HG03520 (cell line): ENCODE measurements around the gene OPALIN.

Experiments used
- ATAC-seq: cut with Tn5 transposase; IDR thresholded peaks from one replicate; pipeline ENCODE4 v1.9.1; 2021; ENCODE audit warnings: mild to moderate bottlenecking, moderate library complexity; ENCODE audit not compliant: unreplicated experiment

The OPALIN gene

DNA sequence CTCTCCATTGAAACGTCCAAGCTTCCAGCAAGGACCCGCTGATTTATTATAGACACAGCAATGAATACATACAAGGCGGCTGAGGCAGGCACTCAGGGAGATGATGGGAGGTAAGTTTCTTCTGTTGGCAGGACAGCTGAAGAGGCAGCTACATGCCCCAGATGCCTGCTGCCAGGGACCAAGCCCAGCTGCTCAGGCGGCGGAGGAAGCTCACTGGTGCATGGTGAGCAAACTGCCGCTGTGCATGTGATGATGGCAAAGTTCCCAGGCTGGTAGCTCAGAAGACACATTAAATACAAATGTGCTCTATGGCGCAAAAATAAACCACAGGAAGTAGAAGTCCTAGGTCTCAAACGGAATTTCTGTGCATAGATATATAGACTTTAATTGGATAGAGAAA is 52.3 kb downstream of the OPALIN start:
- no peak for ATAC-seq

DNA sequence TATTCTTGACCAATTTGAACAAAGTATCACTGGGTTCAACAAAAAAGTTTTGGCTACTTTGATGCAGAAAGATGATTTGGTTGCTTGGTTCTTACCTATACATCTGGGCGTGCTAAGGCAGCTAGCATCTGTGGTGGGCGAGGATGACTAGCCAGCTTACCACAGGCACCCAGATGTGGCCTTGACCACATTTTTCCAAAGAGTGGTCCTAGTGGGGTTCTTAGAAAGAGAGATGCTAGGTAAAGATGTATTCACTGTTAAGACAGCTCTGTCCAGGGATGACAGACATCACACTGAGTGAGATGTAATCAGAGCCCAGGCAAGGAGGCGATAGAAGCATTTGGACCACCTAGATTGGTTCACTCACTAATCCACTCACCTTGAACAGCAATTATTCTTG is 53.8 kb downstream of the OPALIN start:
- ATAC-seq, result no peak

DNA sequence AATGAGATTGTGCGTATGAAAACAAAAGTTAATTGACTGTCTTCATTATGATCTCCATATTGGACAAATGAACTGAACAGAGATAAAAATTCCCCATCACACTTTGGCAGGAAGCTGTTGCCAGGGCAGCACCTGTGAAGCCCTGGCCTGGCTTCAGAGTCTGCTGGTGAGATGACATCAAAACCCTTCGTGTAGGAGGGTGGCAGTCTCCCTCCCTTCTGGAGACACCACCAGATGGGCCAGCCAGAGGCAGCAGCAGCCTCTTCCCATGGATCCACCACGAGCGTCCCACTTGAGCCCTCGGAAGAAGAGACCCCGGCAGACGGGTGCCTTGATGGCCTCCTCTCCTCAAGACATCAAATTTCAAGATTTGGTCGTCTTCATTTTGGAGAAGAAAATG is 54.6 kb downstream of the OPALIN start, which contains the start of gene DNTT:
Gene DNTT (plus strand): TSS at position 205 of the 400 bp plus-strand sequence. CDS start 64 bp downstream, at position 269.
- no peak for ATAC-seq

DNA sequence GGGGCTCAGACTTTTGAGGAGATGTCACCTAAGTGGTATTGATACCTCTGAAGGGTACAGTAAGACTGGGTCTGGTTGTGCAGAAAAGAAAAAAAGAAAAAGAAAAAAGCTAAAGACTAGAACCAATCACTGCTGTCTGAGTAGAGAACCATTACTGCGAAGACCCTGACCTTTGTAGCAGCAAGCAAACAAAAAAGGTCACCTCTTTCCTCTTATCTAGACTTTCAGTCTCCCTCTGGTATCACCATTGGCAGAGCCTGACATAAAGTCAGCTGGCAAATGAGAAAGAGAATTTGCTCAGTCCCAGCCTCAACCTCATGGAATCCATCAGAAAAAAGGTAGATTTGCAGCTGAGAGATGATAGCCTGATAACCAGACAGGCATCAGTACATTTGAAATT is 57.2 kb downstream of the OPALIN start:
- ATAC-seq, result no peak

DNA sequence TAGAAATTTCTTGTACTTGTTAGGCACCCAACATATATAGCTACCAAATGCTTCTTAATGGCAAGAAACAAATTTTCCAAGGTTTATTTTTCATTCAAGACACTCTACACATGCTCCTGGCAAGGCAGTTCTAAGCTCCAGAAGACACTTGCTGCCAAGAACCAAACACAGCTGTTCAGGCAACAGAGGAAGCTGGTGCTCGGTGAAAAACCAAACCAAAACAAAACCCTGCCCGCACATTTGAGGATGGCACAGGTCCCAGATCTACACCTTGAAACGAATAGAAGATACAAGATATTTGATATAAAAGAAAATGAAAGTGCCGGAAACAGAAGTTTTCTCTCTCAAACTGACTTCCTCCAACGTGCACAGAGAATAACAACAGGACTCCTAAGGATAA is 59.4 kb downstream of the OPALIN start:
- ATAC-seq, result no peak

DNA sequence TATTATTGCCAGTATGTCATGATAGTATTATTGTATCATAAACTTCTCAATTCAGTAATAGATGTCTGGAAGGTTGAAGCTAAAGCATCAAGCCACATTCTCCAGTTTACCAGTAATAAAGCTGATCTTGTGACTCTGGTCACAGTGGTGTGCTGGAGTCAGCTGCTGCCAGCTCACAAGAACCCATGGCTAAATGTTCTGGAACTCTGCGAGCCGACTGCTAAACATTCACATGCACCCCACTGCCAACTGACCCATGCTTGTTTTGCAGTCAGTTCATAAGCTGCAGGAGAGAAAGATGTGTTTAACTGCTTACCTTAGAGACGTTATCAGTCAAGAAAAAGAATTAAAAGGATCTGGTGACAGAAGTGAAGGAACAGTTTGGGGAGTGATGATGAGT is 60.4 kb downstream of the OPALIN start:
- no peak for ATAC-seq

DNA sequence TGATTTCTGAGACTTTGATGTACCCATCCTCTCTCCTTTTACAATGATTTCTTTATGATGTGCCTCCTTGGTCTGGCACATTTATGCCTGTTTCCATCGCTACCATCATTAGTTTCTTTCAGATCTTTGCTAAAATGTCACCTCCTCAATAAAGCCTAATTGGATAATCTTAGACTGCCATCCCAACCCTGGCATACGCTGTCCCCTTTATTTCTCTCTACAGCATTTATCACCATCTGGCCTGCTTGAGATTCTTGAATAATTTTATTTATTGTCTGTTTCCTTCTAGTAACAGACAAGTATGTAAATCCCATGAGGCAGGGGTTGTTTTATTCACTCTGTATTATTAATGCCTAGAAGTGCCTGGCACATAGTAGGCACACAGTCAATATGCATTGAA is 61.3 kb downstream of the OPALIN start:
- no peak for ATAC-seq

DNA sequence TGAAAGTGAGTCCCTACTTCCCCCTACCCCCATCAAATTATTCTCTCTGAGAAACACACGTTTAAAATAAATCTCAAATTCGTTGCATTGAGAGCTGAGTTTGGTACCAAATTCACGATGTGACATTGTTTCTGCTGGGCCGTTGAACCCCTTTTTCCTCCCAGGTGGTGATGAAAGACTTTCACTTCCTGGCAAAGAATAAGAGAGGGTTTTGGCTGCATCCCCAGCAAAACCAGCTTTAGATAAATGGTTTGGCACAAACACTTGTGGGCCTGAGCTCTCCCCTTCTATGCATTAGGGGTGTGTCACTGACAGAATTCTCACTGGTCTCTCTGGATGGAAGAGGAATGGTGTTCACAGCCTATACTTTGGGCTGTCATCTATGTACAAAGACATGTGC is 63.3 kb downstream of the OPALIN start:
- no peak for ATAC-seq
